PC-9 (cell line): Measurements from ENCODE around the gene MYO5B. TPM values are rescaled to one million over a fixed set of nuclear protein-coding genes. Genes with fewer than 3 reads are reported as not detected.
"Not testable (repeated sequence)": the region's sequence is repeated elsewhere in the genome, so short reads cannot be mapped to it uniquely, and the experiment has no call there.

Experiments used
- BruUV-seq: library from RNA; stranded (reverse); fragments of 400-500 nt; replicated peaks from 2 replicates; lab custom pipeline; 2021; lab: Mats Ljungman, UMichigan
- CTCF ChIA-PET: fragments of 300-600 bp; sonication (Branson Sonifier 250); formaldehyde crosslinking; loops from one replicate; lab custom pipeline; 2022; ENCODE audit warnings: antibody characterized with exemption; lab: Charles Lee
- POLR2A ChIA-PET: fragments of 300-600 bp; sonication (Branson Sonifier 250); formaldehyde crosslinking; loops from one replicate; lab custom pipeline; 2022; ENCODE audit warnings: antibody characterized with exemption; ENCODE audit not compliant: unreplicated experiment; lab: Charles Lee
- DNase-seq, 2 experiments: peaks; one replicate each; pipeline versions ENCODE4 v3.0.0 to v3.0.0-alpha.2; 2015 to 2022; ENCODE audit warnings: mixed read lengths in 1 of 2
- H2AFZ ChIP-seq: fragments of 200-600 bp; sonication (generic); 2 replicates; pipeline ENCODE4 v1.8.1; 2017; ENCODE audit warnings: antibody characterized with exemption
- H3F3A ChIP-seq: fragments of 200-600 bp; sonication (generic); 2 replicates; pipeline ENCODE4 v1.8.1; 2017; ENCODE audit warnings: antibody characterized with exemption, mild to moderate bottlenecking, low read depth; ENCODE audit not compliant: insufficient read depth
- H3K27ac ChIP-seq: fragments of 200-600 bp; sonication (generic); 2 replicates; pipeline ENCODE4 v1.6.1; 2016; ENCODE audit warnings: mixed run types
- H3K27me3 ChIP-seq: fragments of 200-600 bp; sonication (generic); 2 replicates; pipeline ENCODE4 v1.6.1; 2016; ENCODE audit warnings: low read depth, mixed run types; ENCODE audit not compliant: insufficient read depth
- H3K36me3 ChIP-seq: fragments of 200-600 bp; sonication (generic); 2 replicates; pipeline ENCODE4 v1.6.1; 2016; ENCODE audit warnings: low read depth, mixed run types
- H3K4me1 ChIP-seq: fragments of 200-600 bp; sonication (generic); replicated peaks from 2 replicates; pipeline ENCODE4 v1.6.1; 2016; ENCODE audit warnings: mixed run types; ENCODE audit not compliant: insufficient read depth
- H3K4me2 ChIP-seq: fragments of 200-600 bp; sonication (generic); 2 replicates; pipeline ENCODE4 v1.6.1; 2017; ENCODE audit warnings: mixed run types
- H3K4me3 ChIP-seq: fragments of 200-600 bp; sonication (generic); 2 replicates; pipeline ENCODE4 v1.6.1; 2016; ENCODE audit warnings: mixed run types
- H3K79me2 ChIP-seq: fragments of 200-600 bp; sonication (generic); 2 replicates; pipeline ENCODE4 v1.6.1; 2017; ENCODE audit warnings: low read depth, mixed run types
- H3K9me2 ChIP-seq: fragments of 200-600 bp; sonication (generic); 2 replicates; pipeline ENCODE4 v1.8.1; 2017; ENCODE audit warnings: mild to moderate bottlenecking; ENCODE audit not compliant: insufficient read depth
- H3K9me3 ChIP-seq: fragments of 200-600 bp; sonication (generic); 2 replicates; pipeline ENCODE4 v1.8.1; 2016; ENCODE audit warnings: low read depth; ENCODE audit not compliant: insufficient read depth
- H4K20me1 ChIP-seq: fragments of 200-600 bp; sonication (generic); 2 replicates; pipeline ENCODE4 v1.8.1; 2017; ENCODE audit not compliant: insufficient read depth
- CTCF ChIP-seq: fragments of 200-600 bp; sonication (generic); conservative IDR thresholded peaks from 2 replicates; pipeline ENCODE4 v1.6.1; 2017; ENCODE audit warnings: mixed run types, antibody characterized with exemption, mild to moderate bottlenecking, moderate library complexity
- EZH2 ChIP-seq: fragments of 200-600 bp; sonication (generic); IDR thresholded peaks from 2 replicates; pipeline ENCODE4 v1.8.0; 2017; ENCODE audit warnings: antibody characterized with exemption, low read depth
- intact Hi-C: fragments of 100-400 bp; cut with micrococcal nuclease; formaldehyde crosslinking; loops from one replicate; pipeline ENCODE4 v1.10.0; 2022; ENCODE audit not compliant: unreplicated experiment
- total RNA-seq: library from RNA; stranded (reverse); gene quantifications from 2 replicates; pipeline ENCODE4 v1.2.3, GENCODE V29; 2021

MYO5B gene
- total RNA-seq, 1 experiment from 2014 or later: 25.4 TPM

- intact Hi-C loops: no loop called here
- no peak overlapping the region for H3K4me3 ChIP-seq
- CTCF ChIA-PET: no interaction called here
- 0 out of 2 replicates have a peak, but pooled peaks cover 17% of the 10 kb centered on the region for H3K36me3 ChIP-seq
- no peaks in the 10 kb centered on the region for H3K27me3 ChIP-seq
- H2AFZ ChIP-seq: no peak overlapping the region
- no peak overlapping the region for H3K4me2 ChIP-seq
- BruUV-seq: no TSS peak
- H3K27ac ChIP-seq: no peak overlapping the region
- H3F3A ChIP-seq: peaks cover 13% of the 10 kb centered on the region; the same call in 1 of the 2 replicates
- no peaks in the 10 kb centered on the region for H3K79me2 ChIP-seq
- DNase-seq: no peak
- H3K4me1 ChIP-seq: peaks cover 15% of the 10 kb centered on the region
- POLR2A ChIA-PET: no interaction called here
- H4K20me1 ChIP-seq: no peaks in the 10 kb centered on the region
- H3K9me3 ChIP-seq: peaks cover 3% of the 10 kb centered on the region; the same call in 1 of the 2 replicates
- H3K9me2 ChIP-seq: no peaks in the 10 kb centered on the region
- TF ChIP-seq CTCF (no peak), EZH2 (no peak)
Measured at GRCh38 chr18:49838381-49838780, 356.6 kb downstream of the MYO5B start.

DNA sequence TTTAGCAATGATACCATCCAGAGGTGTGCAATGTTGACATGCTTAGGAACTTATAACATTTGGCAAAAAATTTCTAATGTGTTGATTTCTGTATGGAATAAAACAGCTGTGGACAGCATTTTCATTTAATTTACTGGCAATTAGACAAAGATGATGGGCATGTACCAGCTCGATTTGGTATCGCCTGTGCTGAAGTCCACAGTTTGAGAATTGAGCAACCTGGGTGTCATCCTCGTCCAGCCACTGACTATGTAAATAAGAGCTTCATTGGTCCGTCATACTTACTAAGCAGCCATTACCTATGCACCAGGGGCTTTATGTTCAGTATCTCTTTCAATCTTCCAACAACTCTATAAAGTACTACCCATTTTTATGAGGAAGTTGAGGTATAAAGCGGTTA lies 357.1 kb downstream of the MYO5B start:
- H3K4me3 ChIP-seq: no peak overlapping the region
- no TSS peak for BruUV-seq
- H3K9me3 ChIP-seq: peaks cover 3% of the 10 kb centered on the region; the same call in 1 of the 2 replicates
- no peaks in the 10 kb centered on the region for H3K79me2 ChIP-seq
- peaks cover 15% of the 10 kb centered on the region for H3K4me1 ChIP-seq
- no peak for DNase-seq
- ChIA-PET CTCF (no interaction called here), POLR2A (no interaction called here)
- H4K20me1 ChIP-seq: no peaks in the 10 kb centered on the region
- no peaks in the 10 kb centered on the region for H3K27me3 ChIP-seq
- H3K4me2 ChIP-seq: no peak overlapping the region
- H3K36me3 ChIP-seq: 0 out of 2 replicates have a peak, but pooled peaks cover 17% of the 10 kb centered on the region
- no peaks in the 10 kb centered on the region for H3K9me2 ChIP-seq
- TF ChIP-seq EZH2 (no peak), CTCF (no peak)
- intact Hi-C loops: no loop called here
- no peak overlapping the region for H3K27ac ChIP-seq
- no peak overlapping the region for H2AFZ ChIP-seq
- H3F3A ChIP-seq: peaks cover 13% of the 10 kb centered on the region; the same call in 1 of the 2 replicates

GRCh38 chr18:49837316-49837835 lies 357.6 kb downstream of the MYO5B start:
- H3K9me3 ChIP-seq, H3K79me2 ChIP-seq, H3K4me3 ChIP-seq, H4K20me1 ChIP-seq, H2AFZ ChIP-seq, H3K27me3 ChIP-seq, intact Hi-C loops, POLR2A ChIA-PET, CTCF ChIA-PET, H3K4me2 ChIP-seq, BruUV-seq, H3K27ac ChIP-seq, DNase-seq, H3K9me2 ChIP-seq: not testable (repeated sequence)
- Histone ChIP-seq H3F3A (peaks cover 13% of the 10 kb centered on the region; the same call in 1 of the 2 replicates), H3K4me1 (peaks cover 15% of the 10 kb centered on the region), H3K36me3 (0 out of 2 replicates have a peak, but pooled peaks cover 17% of the 10 kb centered on the region)
